Heart left ventricle (tissue), 16 donors: ENCODE results near the gene TMEM120B. TPM values are rescaled to one million over a fixed set of nuclear protein-coding genes. Genes with fewer than 3 reads are reported as not detected.

ENCODE experiments used
- ATAC-seq, 4 donors: fragments of 200-7000 bp; cut with Tn5 transposase; one replicate each; pipeline ENCODE4 v1.9.1; 2020 to 2022; ENCODE audit warnings: moderate library complexity in 4 of 4, mild to moderate bottlenecking in 3 of 4, moderate number of reproducible peaks in 1 of 4
- DNase-seq, 5 donors: peaks; one replicate each; pipeline ENCODE4 v3.0.0-alpha.2; 2020
- H3K27ac ChIP-seq, 12 donors: fragments of 200-600 bp; sonication (generic) in 4 of 12; one replicate each; pipeline versions ENCODE4 v1.5.0 to v1.8.0; 2016 to 2022; ENCODE audit warnings: mild to moderate bottlenecking in 2 of 12
- H3K27me3 ChIP-seq, 9 donors: fragments of 200-600 bp; sonication (generic) in 2 of 9; one replicate each; pipeline versions ENCODE4 v1.5.1 to v1.8.0; 2016 to 2022; ENCODE audit warnings: mild to moderate bottlenecking in 3 of 9
- H3K36me3 ChIP-seq, 9 donors: fragments of 200-600 bp; sonication (generic) in 2 of 9; one replicate each; pipeline versions ENCODE4 v1.5.0 to v1.8.0; 2018 to 2022; ENCODE audit warnings: mild to moderate bottlenecking in 2 of 9
- H3K4me1 ChIP-seq, 12 donors: fragments of 200-600 bp; sonication (generic) in 4 of 12; one replicate each; pipeline versions ENCODE4 v1.5.0 to v1.8.0; 2016 to 2022; ENCODE audit warnings: mild to moderate bottlenecking in 3 of 12
- H3K4me3 ChIP-seq, 12 donors: fragments of 200-600 bp; sonication (generic) in 4 of 12; one replicate each; pipeline versions ENCODE4 v1.5.0 to v1.8.0; 2017 to 2022; ENCODE audit warnings: mild to moderate bottlenecking in 9 of 12, moderate library complexity in 4 of 12
- H3K9me3 ChIP-seq, 12 donors: fragments of 200-600 bp; sonication (generic) in 4 of 12; one replicate each; pipeline versions ENCODE4 v1.5.0 to v1.8.0; 2016 to 2022; ENCODE audit warnings: mild to moderate bottlenecking in 1 of 12
- CTCF ChIP-seq, 12 donors: fragments of 200-600 bp; sonication (generic) in 4 of 12; IDR thresholded peaks; one replicate each; pipeline versions ENCODE4 v1.5.0 to v1.8.0; 2018 to 2022; ENCODE audit warnings: antibody characterized with exemption in 12 of 12, mild to moderate bottlenecking in 5 of 12
- POLR2A ChIP-seq, 2 donors: fragments of 450-650 bp; IDR thresholded peaks; one replicate each; pipeline ENCODE4 v1.6.1; 2017; ENCODE audit warnings: antibody characterized with exemption in 2 of 2, mild to moderate bottlenecking in 2 of 2, moderate library complexity in 2 of 2
- WGBS, 4 donors: extraction: QIAGEN DNeasy Blood & Tissue Kit in 2 of 4; methylation state at CpG; one replicate each; pipeline versions ENCODE4 v1.1.5 to v1.1.7; 2013 to 2018; 5-methylcytosine and 5-hydroxymethylcytosine counted together
- intact Hi-C, 10 donors: fragments of 100-400 bp; cut with DNase I; formaldehyde crosslinking; loops; one replicate each; pipeline versions ENCODE4 v1.11.1 to v1.14.2; 2022
- polyA plus RNA-seq, 2 donors: library from polyadenylated mRNA; stranded (reverse); fragments of 200-250 nt; gene quantifications; one replicate each; pipeline ENCODE4 v1.2.3, GENCODE V29; 2013
- total RNA-seq, 9 donors: library from RNA; depleted of rRNA in 2 of 9; stranded (reverse); fragments of >200 nt in 2 of 9; fragmentation: NEBNext Ultra II Directional in 3 of 9; extraction: Animal tissue kit (Norgen Biotek cat#: 25700) in 3 of 9; gene quantifications; one replicate each; pipeline versions ENCODE4 v1.1.0 to v1.2.4, GENCODE V29; 2016 to 2023
- donor health status: ischemic (EF 13 %, LVEDD 7.1; RV severe dilation, severe dysfunction).
- donor health status: healthy with polysubstance abuse.
- donor health status: DM: no; HTN: yes; CAD: no.
- donor health status: DM: no; HTN: no; CAD: no.
- donor health status: ischemic (EF 25% LVEDD 6.9; RV normal size, moderate dysfunction).
- donor health status: ischemic (EF 25% LVEDD 5.7; RV mildly dilated, moderate dysfunction).
- donor health status: healthy.
- donor health status: DM: yes; HTN: yes; CAD: no.
- donor health status: ischemic (EF 35%, LVEDD 5.7; RV mildly dilated, moderate dysfunction).
- donor health status: nonischemic (EF 11% LVEDD 7.7; RV severe dilation, severe dysfunction).
- donor health status: DM: yes; HTN: yes; CAD: no.
- donor health status: PGD.
- donor health status: ischemic (EF 29% LVEDD 5.4; RV normal size, mild dysfunction).
- donor health status: nonischemic (EF 23%, LVEDD 6.1; RV moderate dilation, normal function).

TMEM120B gene
- total and polyA plus RNA-seq, 11 donors = 5.8 to 13.2 (median 7.6) TPM

DNA sequence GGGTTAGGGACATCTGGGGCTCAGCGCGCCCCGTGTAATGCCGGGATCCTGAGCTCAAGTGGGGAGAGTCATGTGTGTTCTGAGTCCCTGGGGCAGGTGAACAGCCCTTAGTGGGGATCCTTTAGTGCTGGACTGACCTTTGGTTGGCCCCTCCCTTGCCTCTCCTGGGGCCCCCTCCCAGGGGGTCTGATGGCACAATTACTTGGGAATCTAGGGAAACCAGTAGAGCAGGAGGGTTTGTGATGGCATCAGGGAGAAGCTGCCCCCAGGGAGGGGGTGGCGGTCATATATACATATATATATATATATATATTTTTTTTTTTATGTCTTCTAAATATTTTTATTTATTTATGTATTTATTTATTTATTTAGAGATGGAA, 43.0 kb upstream of the TMEM120B start, which contains the start of gene MORN3:
TSS of gene MORN3 (minus strand) at position 134 of the 380 bp plus-strand sequence. CDS start 171 bp downstream, outside the sequence.
- Histone ChIP-seq H3K27ac (no peak within 1 kb of the TSS), H3K9me3 (no peaks in the 10 kb centered on the region), H3K4me3 (no peak within 1 kb of the TSS), H3K4me1 (peaks cover 0 to 18% (median 8%) of the 10 kb centered on the region in 12 donors), H3K36me3 (no peaks in the 10 kb centered on the region), H3K27me3 (no peaks in the 10 kb centered on the region)
- DNase-seq (no peak), ATAC-seq (no peak)
- intact Hi-C loops = loop anchor here in 8 of 10 donors (2.0 to 5.0 kb wide), 4 partner anchors 37 to 117 kb away; no protein-coding TSS in a partner anchor
- no peak for TF ChIP-seq POLR2A (IDR thresholded peaks at IDR 0.05)
- no peak for TF ChIP-seq CTCF (IDR thresholded peaks at IDR 0.05)
- 86 to 99% (median 94%) methylated on average over 5 of the region's 5 CpGs for WGBS, 4 donors

- WGBS, 4 donors = 67 to 76% (median 71%) methylated on average over 11 to 12 of the region's 12 CpGs
- ATAC-seq (peak; percentile 25 to 39 (median 37)), DNase-seq (peak in 1 of 5 donors; percentile 51)
- H3K27me3 ChIP-seq = no peaks in the 10 kb centered on the region
- peaks cover 0 to 18% (median 8%) of the 10 kb centered on the region in 12 donors for H3K4me1 ChIP-seq
- H3K27ac ChIP-seq = peak overlapping the region in 5 of 12 donors; percentile 6 to 73 (median 54)
- TF ChIP-seq CTCF (IDR thresholded peaks at IDR 0.05) (no peak), POLR2A (IDR thresholded peaks at IDR 0.05) (no peak)
- no peaks in the 10 kb centered on the region for H3K36me3 ChIP-seq
- H3K9me3 ChIP-seq = no peaks in the 10 kb centered on the region
- H3K4me3 ChIP-seq = peak overlapping the region in 8 of 12 donors; percentile 21 to 64 (median 55)
- intact Hi-C loops = loop anchor here in 6 of 10 donors (5.0 to 10.0 kb wide), 2 partner anchors 46 to 48 kb away; partner anchors contain the start of gene ORAI1 (in 6 of the 6)
Observed at GRCh38 chr12:121673013-121673511, 39.5 kb upstream of the TMEM120B start.

DNA sequence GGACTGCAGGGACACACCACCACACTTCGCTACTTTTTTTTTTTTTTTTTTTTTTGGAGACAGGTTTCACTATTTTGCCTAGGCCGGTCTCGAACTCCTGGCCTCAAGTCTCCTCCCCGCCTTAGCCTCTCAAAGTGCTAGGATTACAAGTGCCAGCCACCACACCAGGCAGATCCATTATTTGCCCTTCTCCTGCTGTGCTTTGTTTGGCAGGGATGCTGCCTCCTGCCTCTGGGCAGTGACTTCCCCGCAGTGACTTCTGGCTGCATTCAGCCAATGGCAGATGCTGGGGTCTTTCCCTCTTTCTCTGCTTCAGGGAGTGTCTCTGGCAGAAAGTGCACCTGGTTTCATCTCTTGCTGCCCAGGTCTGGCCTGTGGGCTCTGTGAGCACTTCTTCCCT, 36.4 kb upstream of the TMEM120B start:
- DNase-seq (no peak), ATAC-seq (no peak)
- Histone ChIP-seq H3K27me3 (no peaks in the 10 kb centered on the region), H3K4me1 (peaks cover 0 to 18% (median 8%) of the 10 kb centered on the region in 12 donors), H3K4me3 (no peak overlapping the region), H3K27ac (no peak overlapping the region), H3K36me3 (no peaks in the 10 kb centered on the region), H3K9me3 (no peaks in the 10 kb centered on the region)
- intact Hi-C loops = loop anchor here in 3 of 10 donors (5.0 to 10.0 kb wide), 2 partner anchors 44 to 51 kb away; partner anchors contain the start of gene ORAI1 (in 2 of the 3)
- 86 to 96% (median 91%) methylated on average over 5 of the region's 5 CpGs for WGBS, 4 donors
- TF ChIP-seq POLR2A (IDR thresholded peaks at IDR 0.05) (no peak), CTCF (IDR thresholded peaks at IDR 0.05) (no peak)

GRCh38 chr12:121678305-121678704, 34.2 kb upstream of the TMEM120B start:
- intact Hi-C loops = loop anchor here in 3 of 10 donors (5.0 to 10.0 kb wide), 2 partner anchors 46 to 54 kb away; partner anchors contain the start of gene ORAI1 (in 2 of the 3)

More at GRCh38 chr12:121678305-121678704, 34.2 kb upstream of the TMEM120B start:
- H3K9me3 ChIP-seq = no peaks in the 10 kb centered on the region
- no peaks in the 10 kb centered on the region for H3K36me3 ChIP-seq
- H3K27me3 ChIP-seq = no peaks in the 10 kb centered on the region
- TF ChIP-seq CTCF (IDR thresholded peaks at IDR 0.05) (no peak), POLR2A (IDR thresholded peaks at IDR 0.05) (no peak)
- no peak for DNase-seq
- H3K4me1 ChIP-seq = peaks cover 0 to 2% (median 0%) of the 10 kb centered on the region in 12 donors
- ATAC-seq = no peak
- no peak overlapping the region for H3K4me3 ChIP-seq
- H3K27ac ChIP-seq = no peak overlapping the region
- WGBS, 4 donors = 79 to 86% (median 80%) methylated on average over 3 of the region's 3 CpGs
